A673 (cell line): ENCODE data around the gene GPS1. TPM values are rescaled to one million over a fixed set of nuclear protein-coding genes. Genes with fewer than 3 reads are reported as not detected.

Source experiments
- BruUV-seq: library from RNA; stranded (reverse); fragments of 400-500 nt; replicated peaks from 2 replicates; lab custom pipeline; 2021; lab: Mats Ljungman, UMichigan
- CTCF ChIA-PET: fragments of 300-600 bp; sonication (Branson Sonifier 250); formaldehyde crosslinking; loops from one replicate; lab custom pipeline; 2022; ENCODE audit warnings: antibody characterized with exemption; lab: Charles Lee
- POLR2A ChIA-PET: fragments of 300-600 bp; sonication (Branson Sonifier 250); formaldehyde crosslinking; loops from one replicate; lab custom pipeline; 2022; ENCODE audit warnings: antibody characterized with exemption; ENCODE audit not compliant: low non-redundant PET; lab: Charles Lee
- DNase-seq: peaks from one replicate; pipeline ENCODE4 v3.0.0-alpha.2; 2015; ENCODE audit warnings: low spot score
- H3K27ac ChIP-seq: fragments of 200-600 bp; sonication (generic); 2 replicates; pipeline ENCODE4 v1.5.1; 2016; ENCODE audit warnings: mixed run types, low read depth, mild to moderate bottlenecking, mixed read lengths, antibody characterized with exemption, low read length; ENCODE audit not compliant: poor library complexity, severe bottlenecking
- H3K27me3 ChIP-seq: fragments of 200-600 bp; sonication (generic); replicated peaks from 2 replicates; pipeline ENCODE4 v1.6.1; 2017; ENCODE audit warnings: mixed run types, low read depth, mild to moderate bottlenecking, mixed read lengths, antibody characterized with exemption, low read length; ENCODE audit not compliant: insufficient read depth, poor library complexity
- H3K36me3 ChIP-seq: fragments of 200-600 bp; sonication (generic); 2 replicates; pipeline ENCODE4 v1.6.1; 2016; ENCODE audit warnings: mixed run types, mild to moderate bottlenecking, mixed read lengths, antibody characterized with exemption, low read length; ENCODE audit not compliant: insufficient read depth, poor library complexity, severe bottlenecking
- H3K4me1 ChIP-seq: fragments of 200-600 bp; sonication (generic); 2 replicates; pipeline ENCODE4 v1.6.1; 2017; ENCODE audit warnings: mixed run types, mild to moderate bottlenecking, mixed read lengths, antibody characterized with exemption, low read length; ENCODE audit not compliant: insufficient read depth, poor library complexity, severe bottlenecking
- H3K4me3 ChIP-seq: fragments of 200-600 bp; sonication (generic); 2 replicates; pipeline ENCODE4 v1.5.1; 2016; ENCODE audit warnings: low read depth, mixed run types, mild to moderate bottlenecking, mixed read lengths, low read length; ENCODE audit not compliant: poor library complexity, severe bottlenecking
- H3K9me3 ChIP-seq: fragments of 200-600 bp; sonication (generic); 2 replicates; pipeline ENCODE4 v1.6.1; 2016; ENCODE audit warnings: mixed run types, low read depth, mild to moderate bottlenecking, mixed read lengths, antibody characterized with exemption, low read length; ENCODE audit not compliant: poor library complexity, severe bottlenecking
- EZH2 ChIP-seq: fragments of 200-600 bp; sonication (generic); IDR thresholded peaks from 2 replicates; pipeline ENCODE4 v1.6.1; 2017; ENCODE audit warnings: borderline replicate concordance, low read depth, mild to moderate bottlenecking, mixed read lengths, antibody characterized with exemption, low read length; ENCODE audit not compliant: poor library complexity, severe bottlenecking
- intact Hi-C: fragments of 100-400 bp; cut with micrococcal nuclease; formaldehyde crosslinking; loops from one replicate; pipeline ENCODE4 v1.10.0; 2022; ENCODE audit not compliant: unreplicated experiment
- total RNA-seq: library from RNA; stranded (reverse); gene quantifications from 2 replicates; pipeline ENCODE4 v1.2.3, GENCODE V29; 2021
- TF ChIP-seq, protein P1 (sequence below): fragments of 300-800, 200-600 bp; sonication (generic); conservative IDR thresholded peaks from 2 replicates; pipeline ENCODE4 v1.5.1; 2017; ENCODE audit warnings: low read depth, mild to moderate bottlenecking, antibody characterized with exemption, low read length, moderate library complexity, mixed read lengths

Gene GPS1
- total RNA-seq, 1 experiment from 2014 or later = 162 TPM

DNA sequence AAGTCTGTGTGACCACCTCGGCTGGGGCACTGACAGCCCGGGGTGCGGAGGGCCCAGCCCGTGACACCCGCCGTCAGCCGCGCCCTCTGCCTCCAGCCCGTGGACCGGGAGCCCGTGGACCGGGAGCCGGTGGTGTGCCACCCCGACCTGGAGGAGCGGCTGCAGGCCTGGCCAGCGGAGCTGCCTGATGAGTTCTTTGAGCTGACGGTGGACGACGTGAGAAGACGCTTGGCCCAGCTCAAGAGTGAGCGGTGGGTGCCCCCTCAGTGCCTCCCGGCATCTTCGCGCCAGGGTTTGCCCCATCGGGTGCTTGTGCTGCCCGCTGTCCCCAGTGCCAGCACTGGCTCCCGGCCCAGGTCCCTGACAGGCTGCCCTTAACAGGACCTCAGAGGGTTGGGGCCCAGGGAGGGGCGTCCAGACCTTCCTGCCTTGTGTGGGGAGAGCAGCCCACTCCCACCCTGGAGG, 42.7 kb upstream of the GPS1 start:
- intact Hi-C loops = no loop called here
- CTCF ChIA-PET = no interaction called here
- Histone ChIP-seq H3K9me3 (no peaks in the 10 kb centered on the region), H3K4me1 (peaks cover 2% of the 10 kb centered on the region), H3K27me3 (no peaks in the 10 kb centered on the region), H3K27ac (no peak overlapping the region), H3K36me3 (no peaks in the 10 kb centered on the region), H3K4me3 (no peak overlapping the region)
- DNase-seq = no peak
- POLR2A ChIA-PET = no interaction called here
- no peak for TF ChIP-seq EZH2
- TF ChIP-seq, protein P1, sequence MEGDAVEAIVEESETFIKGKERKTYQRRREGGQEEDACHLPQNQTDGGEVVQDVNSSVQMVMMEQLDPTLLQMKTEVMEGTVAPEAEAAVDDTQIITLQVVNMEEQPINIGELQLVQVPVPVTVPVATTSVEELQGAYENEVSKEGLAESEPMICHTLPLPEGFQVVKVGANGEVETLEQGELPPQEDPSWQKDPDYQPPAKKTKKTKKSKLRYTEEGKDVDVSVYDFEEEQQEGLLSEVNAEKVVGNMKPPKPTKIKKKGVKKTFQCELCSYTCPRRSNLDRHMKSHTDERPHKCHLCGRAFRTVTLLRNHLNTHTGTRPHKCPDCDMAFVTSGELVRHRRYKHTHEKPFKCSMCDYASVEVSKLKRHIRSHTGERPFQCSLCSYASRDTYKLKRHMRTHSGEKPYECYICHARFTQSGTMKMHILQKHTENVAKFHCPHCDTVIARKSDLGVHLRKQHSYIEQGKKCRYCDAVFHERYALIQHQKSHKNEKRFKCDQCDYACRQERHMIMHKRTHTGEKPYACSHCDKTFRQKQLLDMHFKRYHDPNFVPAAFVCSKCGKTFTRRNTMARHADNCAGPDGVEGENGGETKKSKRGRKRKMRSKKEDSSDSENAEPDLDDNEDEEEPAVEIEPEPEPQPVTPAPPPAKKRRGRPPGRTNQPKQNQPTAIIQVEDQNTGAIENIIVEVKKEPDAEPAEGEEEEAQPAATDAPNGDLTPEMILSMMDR = no peak
- no TSS peak for BruUV-seq

DNA sequence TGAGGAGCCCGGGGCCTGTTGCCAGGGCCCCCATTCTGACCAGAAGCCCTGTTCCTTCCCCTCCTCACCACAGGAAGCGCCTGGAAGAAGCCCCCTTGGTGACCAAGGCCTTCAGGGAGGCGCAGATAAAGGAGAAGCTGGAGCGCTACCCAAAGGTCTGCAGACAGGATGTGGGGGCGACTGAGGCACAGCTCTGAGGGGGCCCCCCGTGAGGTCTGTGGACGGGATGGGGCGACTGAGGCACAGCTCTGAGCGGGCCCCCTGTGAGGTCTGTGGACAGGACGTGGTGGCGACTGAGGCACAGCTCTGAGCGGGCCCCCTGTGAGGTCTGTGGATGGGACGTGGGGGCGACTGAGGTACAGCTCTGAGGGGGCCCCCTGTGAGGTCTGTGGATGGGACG, 42.3 kb upstream of the GPS1 start:
- Histone ChIP-seq H3K36me3 (no peaks in the 10 kb centered on the region), H3K9me3 (no peaks in the 10 kb centered on the region), H3K4me1 (peaks cover 4% of the 10 kb centered on the region), H3K27ac (no peak overlapping the region), H3K27me3 (no peaks in the 10 kb centered on the region), H3K4me3 (no peak overlapping the region)
- ChIA-PET POLR2A (no interaction called here), CTCF (no interaction called here)
- no peak for DNase-seq
- BruUV-seq = no TSS peak
- intact Hi-C loops = no loop called here
- TF ChIP-seq EZH2 = no peak
- TF ChIP-seq, protein P1 = no peak

DNA sequence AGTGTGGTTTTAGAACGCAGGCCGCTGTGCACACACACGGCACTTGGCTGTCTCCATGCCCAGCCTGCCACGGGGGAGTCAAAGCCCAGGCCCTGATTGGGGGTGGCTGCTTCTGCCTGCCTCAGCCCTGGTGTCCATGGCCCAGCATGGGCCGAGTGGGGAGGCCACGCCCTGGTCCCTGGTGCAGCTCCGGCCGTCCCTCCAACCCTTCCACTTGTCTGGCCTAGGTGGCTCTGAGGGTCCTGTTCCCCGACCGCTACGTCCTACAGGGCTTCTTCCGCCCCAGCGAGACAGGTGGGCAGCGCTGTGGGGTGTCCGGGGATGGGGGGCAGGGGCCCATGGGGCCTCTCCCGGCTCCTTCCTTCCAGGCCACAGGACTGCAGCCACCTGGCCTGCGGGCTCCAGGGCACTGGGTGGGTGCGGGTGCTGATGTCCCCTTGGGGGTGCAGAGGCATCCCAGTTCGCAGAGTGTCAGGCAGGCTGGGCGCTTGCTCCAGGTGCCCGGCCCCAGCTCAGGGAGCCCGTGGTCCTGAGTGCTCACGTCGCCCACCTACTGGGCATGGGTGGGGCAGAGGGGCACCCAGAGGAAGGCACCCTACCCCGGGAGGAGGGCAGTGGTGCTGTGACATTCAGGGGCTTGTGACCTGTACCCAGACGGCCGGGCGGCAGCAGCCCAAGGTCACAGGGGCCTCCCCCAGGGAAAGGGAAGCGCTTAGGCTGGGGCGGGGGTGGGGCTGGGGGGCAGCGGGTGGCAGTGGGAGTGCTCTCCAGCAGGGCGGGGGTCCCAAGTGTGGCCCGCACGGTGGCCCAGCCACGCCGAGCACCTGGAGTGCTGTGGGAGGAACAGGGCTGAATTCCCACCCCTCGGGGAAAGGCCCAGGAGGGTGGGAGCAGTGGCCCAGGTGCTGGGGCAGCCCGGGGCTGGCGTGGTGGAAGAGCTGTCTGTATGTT, 40.8 kb upstream of the GPS1 start:
- ChIA-PET CTCF (no interaction called here), POLR2A (no interaction called here)
- H3K27me3 ChIP-seq = no peaks in the 10 kb centered on the region
- H3K27ac ChIP-seq = no peak overlapping the region
- DNase-seq = no peak
- TF ChIP-seq, protein P1 = no peak
- no peak for TF ChIP-seq EZH2
- no peaks in the 10 kb centered on the region for H3K9me3 ChIP-seq
- peaks cover 13% of the 10 kb centered on the region for H3K4me1 ChIP-seq
- H3K36me3 ChIP-seq = no peaks in the 10 kb centered on the region
- BruUV-seq = no TSS peak
- intact Hi-C loops = no loop called here
- no peak overlapping the region for H3K4me3 ChIP-seq
